ENCODE data around the gene FGD5. TPM values are rescaled to one million over a fixed set of nuclear protein-coding genes. Genes with fewer than 3 reads are reported as not detected.
A peak's percentile ranks its signal among the peaks of the same experiment; 100 is the strongest.

FGD5 gene
- total RNA-seq, 1 donor from 2014 or later = not detected

DNA sequence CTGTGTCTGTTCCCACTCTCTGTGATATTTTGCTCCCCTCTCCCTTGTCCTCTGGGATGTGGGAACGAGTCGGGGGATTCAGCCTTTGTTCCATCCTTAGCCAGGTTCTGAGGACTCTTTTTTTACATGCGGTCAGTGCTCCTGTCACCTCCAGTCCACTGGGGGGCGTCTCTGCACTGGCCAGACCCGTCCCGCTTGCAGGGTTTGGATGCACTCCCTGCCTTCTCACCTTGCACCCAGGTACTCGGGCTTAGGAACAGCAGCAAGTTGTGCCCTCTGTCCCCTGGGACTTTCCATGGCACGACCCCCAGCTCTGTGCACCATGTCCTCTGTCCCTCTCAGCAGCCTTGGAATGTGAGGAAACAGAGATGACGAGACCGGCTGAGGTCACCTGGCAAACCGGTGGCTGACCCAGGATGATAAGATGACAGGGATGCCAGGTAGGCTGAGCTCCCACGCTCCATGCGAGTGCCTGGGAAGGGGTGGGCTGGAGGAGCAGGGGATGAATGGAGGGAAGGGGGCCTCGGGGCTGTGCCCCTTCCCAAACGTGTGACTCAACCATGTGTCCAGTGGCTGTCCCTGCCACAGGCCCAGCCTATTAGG lies 27.3 kb upstream of the FGD5 start:
- DNase-seq (ENCODE audit: low read depth) = peak; percentile 41

DNA sequence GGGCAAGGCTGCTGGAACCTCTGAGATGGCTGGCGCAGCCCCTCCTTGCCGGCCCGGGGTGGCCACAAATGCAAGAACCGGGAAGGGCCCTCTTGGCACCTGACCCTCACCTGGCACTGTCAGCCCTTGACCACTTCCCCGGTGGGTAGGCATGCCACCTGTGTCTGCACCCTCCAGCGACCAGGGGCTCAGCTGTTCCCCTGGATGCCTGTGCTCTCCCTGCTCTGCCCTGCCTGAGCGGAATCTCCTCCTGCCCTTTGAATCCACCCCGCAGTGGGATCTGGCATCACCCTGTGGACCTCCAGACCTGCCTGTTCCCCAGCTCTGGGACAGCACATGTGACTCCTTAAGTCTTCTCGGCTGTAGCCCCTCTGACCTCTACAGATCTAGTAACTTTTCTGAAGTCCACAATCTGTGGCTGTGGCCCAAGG lies 26.1 kb upstream of the FGD5 start:
- FAIRE-seq = no peak
- Histone ChIP-seq H3K4me3 (ENCODE audit: low read depth, low read length) (no peak overlapping the region), H3K36me3 (ENCODE audit: control insufficient read depth, insufficient read depth, low read length) (no peaks in the 10 kb centered on the region), H3K27me3 (ENCODE audit: control insufficient read depth, insufficient read depth, low read length) (peaks cover 4% of the 10 kb centered on the region)
- no peak for DNase-seq (ENCODE audit: low read depth)
- TF ChIP-seq, protein P1, sequence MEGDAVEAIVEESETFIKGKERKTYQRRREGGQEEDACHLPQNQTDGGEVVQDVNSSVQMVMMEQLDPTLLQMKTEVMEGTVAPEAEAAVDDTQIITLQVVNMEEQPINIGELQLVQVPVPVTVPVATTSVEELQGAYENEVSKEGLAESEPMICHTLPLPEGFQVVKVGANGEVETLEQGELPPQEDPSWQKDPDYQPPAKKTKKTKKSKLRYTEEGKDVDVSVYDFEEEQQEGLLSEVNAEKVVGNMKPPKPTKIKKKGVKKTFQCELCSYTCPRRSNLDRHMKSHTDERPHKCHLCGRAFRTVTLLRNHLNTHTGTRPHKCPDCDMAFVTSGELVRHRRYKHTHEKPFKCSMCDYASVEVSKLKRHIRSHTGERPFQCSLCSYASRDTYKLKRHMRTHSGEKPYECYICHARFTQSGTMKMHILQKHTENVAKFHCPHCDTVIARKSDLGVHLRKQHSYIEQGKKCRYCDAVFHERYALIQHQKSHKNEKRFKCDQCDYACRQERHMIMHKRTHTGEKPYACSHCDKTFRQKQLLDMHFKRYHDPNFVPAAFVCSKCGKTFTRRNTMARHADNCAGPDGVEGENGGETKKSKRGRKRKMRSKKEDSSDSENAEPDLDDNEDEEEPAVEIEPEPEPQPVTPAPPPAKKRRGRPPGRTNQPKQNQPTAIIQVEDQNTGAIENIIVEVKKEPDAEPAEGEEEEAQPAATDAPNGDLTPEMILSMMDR (IDR thresholded peaks at IDR 0.05; ENCODE audit: insufficient read depth, low read length, severe bottlenecking) = no peak

More for the DNA sequence above, 27.3 kb upstream of the FGD5 start:
- FAIRE-seq = peak; percentile 81
- peaks cover 4% of the 10 kb centered on the region for H3K27me3 ChIP-seq (ENCODE audit: control insufficient read depth, insufficient read depth, low read length)
- no peak overlapping the region for H3K4me3 ChIP-seq (ENCODE audit: low read depth, low read length)
- no peaks in the 10 kb centered on the region for H3K36me3 ChIP-seq (ENCODE audit: control insufficient read depth, insufficient read depth, low read length)
- TF ChIP-seq, protein P1 (IDR thresholded peaks at IDR 0.05; ENCODE audit: insufficient read depth, low read length, severe bottlenecking) = peak; percentile 88

DNA sequence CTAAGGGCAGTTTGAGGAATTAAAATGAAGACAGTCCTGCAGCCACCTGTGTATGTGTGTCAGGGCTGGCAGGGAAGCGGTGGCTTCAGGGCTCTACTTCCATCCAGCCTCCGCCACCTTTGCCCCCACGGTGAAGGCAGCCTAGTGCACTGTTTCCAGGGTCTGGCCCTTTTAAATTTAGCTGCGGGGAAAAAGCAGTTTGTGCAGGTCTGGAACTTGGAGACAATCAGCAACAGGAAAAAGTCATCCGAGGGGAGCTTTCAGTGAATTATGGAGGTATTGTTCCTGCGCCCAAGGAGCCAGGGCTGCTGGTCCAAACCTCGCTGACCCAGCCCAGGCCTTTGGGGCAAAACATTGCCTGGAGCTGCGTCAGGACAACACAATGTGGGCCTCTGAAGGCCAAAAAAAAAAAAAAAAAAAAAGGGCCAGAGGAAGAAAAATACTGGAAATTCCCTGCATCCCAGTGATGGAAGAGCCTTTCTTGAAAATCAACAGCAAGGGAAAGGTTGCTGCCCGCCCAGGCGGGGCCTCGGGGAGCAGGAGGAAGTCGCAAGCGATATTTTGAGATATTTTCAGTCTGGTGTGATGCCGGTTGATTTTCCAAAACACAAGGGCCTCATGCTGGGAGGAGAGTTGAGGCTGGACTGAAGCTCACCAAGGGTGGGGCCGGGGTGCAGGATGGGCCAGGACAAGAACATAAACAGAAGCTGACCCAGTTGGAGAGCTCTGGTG lies 25.5 kb upstream of the FGD5 start:
- TF ChIP-seq, protein P1 (IDR thresholded peaks at IDR 0.05; ENCODE audit: insufficient read depth, low read length, severe bottlenecking) = no peak
- no peak for FAIRE-seq

DNA sequence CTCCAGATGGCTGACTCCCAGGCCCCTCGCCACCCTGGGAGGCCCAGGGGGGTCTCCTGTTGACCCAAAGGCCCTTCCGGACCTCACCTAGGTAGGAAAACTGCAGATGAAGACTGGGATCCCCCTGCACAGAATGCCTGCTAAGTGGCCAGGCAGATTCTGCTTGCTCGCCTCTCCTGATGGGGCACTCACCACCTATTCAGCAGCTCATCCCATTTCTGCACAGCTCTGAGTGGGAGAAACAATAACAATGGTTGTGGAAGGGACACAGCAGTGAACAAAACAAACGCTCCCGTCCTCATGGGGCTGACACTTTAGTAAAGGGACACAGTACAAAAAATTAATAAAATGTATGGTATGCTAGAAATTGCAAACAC lies 24.9 kb upstream of the FGD5 start:
- no peak for FAIRE-seq
- Histone ChIP-seq H3K4me3 (ENCODE audit: low read depth, low read length) (no peak overlapping the region), H3K36me3 (ENCODE audit: control insufficient read depth, insufficient read depth, low read length) (no peaks in the 10 kb centered on the region), H3K27me3 (ENCODE audit: control insufficient read depth, insufficient read depth, low read length) (peaks cover 4% of the 10 kb centered on the region)
- TF ChIP-seq, protein P1 (IDR thresholded peaks at IDR 0.05; ENCODE audit: insufficient read depth, low read length, severe bottlenecking) = no peak
- DNase-seq (ENCODE audit: low read depth) = no peak

More for the DNA sequence above, 25.5 kb upstream of the FGD5 start:
- H3K36me3 ChIP-seq (ENCODE audit: control insufficient read depth, insufficient read depth, low read length) = no peaks in the 10 kb centered on the region
- H3K4me3 ChIP-seq (ENCODE audit: low read depth, low read length) = no peak overlapping the region
- no peak for DNase-seq (ENCODE audit: low read depth)
- H3K27me3 ChIP-seq (ENCODE audit: control insufficient read depth, insufficient read depth, low read length) = peaks cover 4% of the 10 kb centered on the region

DNA sequence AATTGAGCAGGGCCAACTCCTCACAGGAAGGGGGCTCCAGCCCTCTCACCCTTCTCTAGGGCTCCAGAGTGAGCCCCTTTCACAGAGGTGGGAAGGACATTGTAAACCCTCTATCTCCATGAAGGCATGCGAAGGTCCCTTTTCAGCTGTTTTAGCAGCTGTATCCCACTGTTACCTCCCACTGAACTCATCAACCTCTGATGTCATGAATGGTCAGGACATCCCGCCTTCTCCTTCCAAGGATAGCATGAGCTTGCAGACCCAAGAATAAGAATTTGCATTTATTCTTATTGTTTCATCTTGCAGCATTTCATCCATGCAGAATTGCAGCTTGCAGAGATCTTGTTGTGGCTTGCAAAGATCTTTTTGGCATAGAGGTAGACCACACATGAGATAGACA lies 24.3 kb upstream of the FGD5 start:
- peaks cover 4% of the 10 kb centered on the region for H3K27me3 ChIP-seq (ENCODE audit: control insufficient read depth, insufficient read depth, low read length)
- H3K36me3 ChIP-seq (ENCODE audit: control insufficient read depth, insufficient read depth, low read length) = no peaks in the 10 kb centered on the region
- TF ChIP-seq, protein P1 (IDR thresholded peaks at IDR 0.05; ENCODE audit: insufficient read depth, low read length, severe bottlenecking) = no peak
- H3K4me3 ChIP-seq (ENCODE audit: low read depth, low read length) = no peak overlapping the region
- FAIRE-seq = no peak
- DNase-seq (ENCODE audit: low read depth) = no peak
